Loucy (cell line): Measurements from ENCODE around the gene APOL5.

ENCODE experiments used
- H2AFZ ChIP-seq: fragments of 200-600 bp; sonication (generic); 2 replicates; pipeline ENCODE4 v1.6.0; 2016; ENCODE audit warnings: antibody characterized with exemption, mild to moderate bottlenecking, low read length, moderate library complexity
- H3F3A ChIP-seq: fragments of 200-600 bp; 2 replicates; pipeline ENCODE4 v1.6.0; 2016; ENCODE audit warnings: antibody characterized with exemption, low read depth, mild to moderate bottlenecking
- H3K27me3 ChIP-seq: fragments of 200-600 bp; sonication (generic); 2 replicates; pipeline ENCODE4 v1.6.1; 2014; ENCODE audit warnings: low read length, mild to moderate bottlenecking; ENCODE audit not compliant: insufficient read depth, poor library complexity, severe bottlenecking
- H3K36me3 ChIP-seq: fragments of 200-600 bp; sonication (generic); 2 replicates; pipeline ENCODE4 v1.6.1; 2016; ENCODE audit warnings: low read length; ENCODE audit not compliant: insufficient read depth
- H3K4me1 ChIP-seq: fragments of 200-600 bp; sonication (generic); 2 replicates; pipeline ENCODE4 v1.5.1; 2014; ENCODE audit warnings: low read length, mild to moderate bottlenecking; ENCODE audit not compliant: insufficient read depth, poor library complexity, severe bottlenecking
- H3K4me2 ChIP-seq: fragments of 200-600 bp; sonication (generic); 2 replicates; pipeline ENCODE4 v1.6.0; 2014; ENCODE audit warnings: antibody characterized with exemption, low read length, low read depth, mild to moderate bottlenecking; ENCODE audit not compliant: poor library complexity, severe bottlenecking
- H3K4me3 ChIP-seq: fragments of 200-600 bp; sonication (generic); 2 replicates; pipeline ENCODE4 v1.5.1; 2014; ENCODE audit warnings: low read length, mild to moderate bottlenecking, mixed read lengths; ENCODE audit not compliant: poor library complexity, severe bottlenecking
- H3K79me2 ChIP-seq: fragments of 200-600 bp; sonication (generic); 2 replicates; pipeline ENCODE4 v1.6.1; 2014; ENCODE audit warnings: low read length; ENCODE audit not compliant: insufficient read depth
- H3K9ac ChIP-seq: fragments of 200-600 bp; sonication (generic); 2 replicates; pipeline ENCODE4 v1.6.0; 2014; ENCODE audit warnings: mild to moderate bottlenecking, low read depth, low read length, moderate library complexity; ENCODE audit not compliant: poor library complexity, severe bottlenecking
- H3K9me2 ChIP-seq: fragments of 200-600 bp; sonication (generic); replicated peaks from 2 replicates; pipeline ENCODE4 v1.6.1; 2016; ENCODE audit warnings: low read depth, low read length, mixed read lengths
- H3K9me3 ChIP-seq: fragments of 200-600 bp; sonication (generic); 2 replicates; pipeline ENCODE4 v1.6.1; 2014; ENCODE audit warnings: mild to moderate bottlenecking, antibody characterized with exemption, low read length, low read depth; ENCODE audit not compliant: insufficient read depth
- H4K20me1 ChIP-seq: fragments of 200-600 bp; sonication (generic); 2 replicates; pipeline ENCODE4 v1.6.0; 2014; ENCODE audit warnings: antibody characterized with exemption, low read length, mild to moderate bottlenecking; ENCODE audit not compliant: insufficient read depth, poor library complexity, severe bottlenecking
- CTCF ChIP-seq: fragments of 200-600 bp; sonication (generic); conservative IDR thresholded peaks from 2 replicates; pipeline ENCODE4 v1.5.1; 2014; ENCODE audit warnings: mild to moderate bottlenecking, antibody characterized with exemption, low read length
- EZH2phosphoT487 ChIP-seq: fragments of 200-600 bp; IDR thresholded peaks from 2 replicates; pipeline ENCODE4 v1.6.1; 2018; ENCODE audit warnings: antibody characterized with exemption, mild to moderate bottlenecking, moderate library complexity, borderline replicate concordance

Gene APOL5

GRCh38 chr22:35740616-35741015 lies 22.9 kb downstream of the APOL5 start:
- no peaks in the 10 kb centered on the region for H3F3A ChIP-seq
- H2AFZ ChIP-seq: no peak overlapping the region
- no peaks in the 10 kb centered on the region for H3K4me1 ChIP-seq
- H3K9me3 ChIP-seq: no peaks in the 10 kb centered on the region
- no peak overlapping the region for H3K4me3 ChIP-seq
- TF ChIP-seq EZH2phosphoT487: no peak
- no peak for TF ChIP-seq CTCF
- H3K9me2 ChIP-seq: no peaks in the 10 kb centered on the region
- no peaks in the 10 kb centered on the region for H4K20me1 ChIP-seq
- H3K79me2 ChIP-seq: no peaks in the 10 kb centered on the region
- no peak overlapping the region for H3K9ac ChIP-seq
- no peak overlapping the region for H3K4me2 ChIP-seq
- no peaks in the 10 kb centered on the region for H3K27me3 ChIP-seq
- no peaks in the 10 kb centered on the region for H3K36me3 ChIP-seq

- H3F3A ChIP-seq: no peaks in the 10 kb centered on the region
- H3K9ac ChIP-seq: no peak overlapping the region
- H3K9me2 ChIP-seq: no peaks in the 10 kb centered on the region
- no peaks in the 10 kb centered on the region for H3K79me2 ChIP-seq
- H3K4me2 ChIP-seq: no peak overlapping the region
- H4K20me1 ChIP-seq: no peaks in the 10 kb centered on the region
- TF ChIP-seq CTCF: no peak
- TF ChIP-seq EZH2phosphoT487: no peak
- H2AFZ ChIP-seq: no peak overlapping the region
- no peaks in the 10 kb centered on the region for H3K9me3 ChIP-seq
- no peaks in the 10 kb centered on the region for H3K36me3 ChIP-seq
- H3K4me1 ChIP-seq: no peaks in the 10 kb centered on the region
- H3K4me3 ChIP-seq: no peak overlapping the region
- H3K27me3 ChIP-seq: no peaks in the 10 kb centered on the region
Measured at GRCh38 chr22:35742342-35743100, 24.8 kb downstream of the APOL5 start.

GRCh38 chr22:35743326-35743860 lies 25.7 kb downstream of the APOL5 start:
- no peaks in the 10 kb centered on the region for H3F3A ChIP-seq
- no peaks in the 10 kb centered on the region for H3K9me2 ChIP-seq
- no peaks in the 10 kb centered on the region for H3K27me3 ChIP-seq
- no peak overlapping the region for H3K4me3 ChIP-seq
- no peak for TF ChIP-seq CTCF
- H2AFZ ChIP-seq: no peak overlapping the region
- no peaks in the 10 kb centered on the region for H3K4me1 ChIP-seq
- no peaks in the 10 kb centered on the region for H3K36me3 ChIP-seq
- H3K79me2 ChIP-seq: no peaks in the 10 kb centered on the region
- no peak overlapping the region for H3K9ac ChIP-seq
- no peak overlapping the region for H3K4me2 ChIP-seq
- H3K9me3 ChIP-seq: no peaks in the 10 kb centered on the region
- no peaks in the 10 kb centered on the region for H4K20me1 ChIP-seq
